B cell (primary cell): ENCODE data around the gene ATP8A2. TPM values are rescaled to one million over a fixed set of nuclear protein-coding genes. Genes with fewer than 3 reads are reported as not detected.

ENCODE experiments used
- ATAC-seq: fragments of 200-7000 bp; cut with Tn5 transposase; one replicate; pipeline ENCODE4 v1.10.0; 2021; ENCODE audit warnings: low read depth, mild to moderate bottlenecking, moderate number of reproducible peaks, moderate library complexity
- CTCF ChIA-PET: fragments of 350-600 bp; sonication (Branson Sonifier 250); formaldehyde crosslinking; loops from one replicate; lab custom pipeline; 2021; ENCODE audit warnings: antibody characterized with exemption, inconsistent platforms; lab: Charles Lee
- POLR2A ChIA-PET: fragments of 350-600 bp; sonication (Branson Sonifier 250); formaldehyde crosslinking; loops from one replicate; lab custom pipeline; 2021; ENCODE audit warnings: antibody characterized with exemption; lab: Charles Lee
- DNase-seq: peaks from one replicate; pipeline ENCODE4 v3.0.0; 2013
- H2AFZ ChIP-seq: 2 replicates; pipeline ENCODE4 v1.6.1; 2012; ENCODE audit warnings: mild to moderate bottlenecking, low read depth, low read length; ENCODE audit not compliant: insufficient read depth, poor library complexity, severe bottlenecking
- H3K27ac ChIP-seq, 2 donors: 1 replicate in 1 of 2; 2 replicates in 1 of 2; pipeline ENCODE4 v1.5.1; 2012 to 2013; ENCODE audit warnings: low read length in 2 of 2, mild to moderate bottlenecking in 2 of 2, moderate library complexity in 1 of 2
- H3K27me3 ChIP-seq, 4 experiments: fragments of 200-600 bp in 1 of 4; sonication (generic) in 1 of 4; replicated peaks in 1 of 4; 1 replicate in 2 of 4; 2 replicates in 2 of 4; pipeline versions ENCODE4 v1.6.1 to v1.7.0; 2013 to 2016; ENCODE audit warnings: low read length in 3 of 4, mild to moderate bottlenecking in 2 of 4, mixed read lengths in 1 of 4, moderate library complexity in 1 of 4; ENCODE audit not compliant: insufficient read depth in 4 of 4, control insufficient read depth in 3 of 4; ENCODE audit errors: control extremely low read depth in 1 of 4
- H3K36me3 ChIP-seq, 2 experiments: replicated peaks in 1 of 2; 1 replicate in 1 of 2; 2 replicates in 1 of 2; pipeline versions ENCODE4 v1.6.1 to v1.7.1; 2013; ENCODE audit warnings: low read length in 1 of 2; ENCODE audit not compliant: insufficient read depth in 2 of 2, control insufficient read depth in 1 of 2; ENCODE audit errors: control extremely low read depth in 1 of 2, extremely low read depth in 1 of 2
- H3K4me1 ChIP-seq, 2 donors: fragments of 200-600 bp in 1 of 2; sonication (generic) in 1 of 2; 1 replicate in 1 of 2; 2 replicates in 1 of 2; pipeline versions ENCODE4 v1.5.1 to v1.6.1; 2013 to 2017; ENCODE audit warnings: low read length in 2 of 2; ENCODE audit not compliant: control insufficient read depth in 2 of 2, insufficient read depth in 2 of 2
- H3K4me2 ChIP-seq: replicated peaks from 2 replicates; pipeline ENCODE3; 2012; ENCODE audit warnings: mild to moderate bottlenecking, low read depth, low read length; ENCODE audit not compliant: poor library complexity, severe bottlenecking
- H3K4me3 ChIP-seq, 5 experiments: fragments of 200-600 bp in 1 of 5; sonication (generic) in 1 of 5; 1 replicate in 3 of 5; 2 replicates in 2 of 5; pipeline versions ENCODE4 v1.5.1 to v1.7.0; 2011 to 2016; ENCODE audit warnings: low read length in 4 of 5, mild to moderate bottlenecking in 4 of 5, low read depth in 2 of 5, control low read depth in 1 of 5, moderate library complexity in 1 of 5; ENCODE audit not compliant: insufficient read depth in 1 of 5; ENCODE audit errors: control extremely low read depth in 1 of 5, extremely low read depth in 1 of 5
- H3K79me2 ChIP-seq: fragments of 200-600 bp; sonication (generic); one replicate; pipeline ENCODE4 v1.6.0; 2016; ENCODE audit warnings: low read length; ENCODE audit not compliant: control insufficient read depth, insufficient read depth
- H3K9ac ChIP-seq: fragments of 200-600 bp; sonication (generic); 2 replicates; pipeline ENCODE4 v1.6.1; 2017; ENCODE audit warnings: mild to moderate bottlenecking, low read length, moderate library complexity
- H3K9me3 ChIP-seq, 3 donors: one replicate each; pipeline versions ENCODE4 v1.6.1 to v1.7.1; 2013; ENCODE audit warnings: low read length in 2 of 3; ENCODE audit not compliant: control insufficient read depth in 2 of 3, insufficient read depth in 1 of 3; ENCODE audit errors: control extremely low read depth in 1 of 3
- H4K20me1 ChIP-seq: 2 replicates; pipeline ENCODE4 v1.6.0; 2012; ENCODE audit warnings: mild to moderate bottlenecking, low read length; ENCODE audit not compliant: insufficient read depth, control insufficient read depth, poor library complexity, severe bottlenecking
- H3K27ac Mint-ChIP-seq: one replicate; pipeline ENCODE4 v1.8.0; 2021; ENCODE audit warnings: mixed read lengths
- H3K27me3 Mint-ChIP-seq: one replicate; pipeline ENCODE4 v1.8.0; 2021; ENCODE audit warnings: mixed read lengths
- H3K4me1 Mint-ChIP-seq: one replicate; pipeline ENCODE4 v1.8.0; 2021; ENCODE audit warnings: mixed read lengths
- H3K4me3 Mint-ChIP-seq: one replicate; pipeline ENCODE4 v1.8.0; 2021; ENCODE audit warnings: mixed read lengths
- H3K9me3 Mint-ChIP-seq: one replicate; pipeline ENCODE4 v1.8.0; 2022; ENCODE audit warnings: mixed read lengths; ENCODE audit not compliant: insufficient read depth
- EZH2 ChIP-seq: IDR thresholded peaks from 2 replicates; pipeline ENCODE4 v1.6.1; 2012; ENCODE audit warnings: borderline replicate concordance, low read depth, mild to moderate bottlenecking, moderate library complexity, low read length; ENCODE audit not compliant: insufficient read depth, poor library complexity, severe bottlenecking
- WGBS: methylation state at CpG from one replicate; pipeline ENCODE4 v1.1.5; 2013; ENCODE audit warnings: missing lambda C conversion rate; ENCODE audit not compliant: insufficient coverage; 5-methylcytosine and 5-hydroxymethylcytosine counted together
- intact Hi-C: fragments of 100-400 bp; cut with micrococcal nuclease; formaldehyde crosslinking; loops from one replicate; pipeline ENCODE4 v1.10.0; 2022
- polyA plus RNA-seq: library from polyadenylated mRNA; depleted of rRNA; stranded (reverse); fragments of >200 nt; gene quantifications from 2 replicates; pipeline ENCODE4 v1.2.3, GENCODE V29; 2012
- total RNA-seq, 2 donors: library from RNA; stranded (reverse); fragments of 120-200 nt in 1 of 2; gene quantifications; 1 replicate in 1 of 2; 2 replicates in 1 of 2; pipeline versions ENCODE4 v1.2.3 to v1.2.4, GENCODE V29; 2013 to 2022
- TF ChIP-seq, protein P1 (sequence below): fragments of 200-600 bp; IDR thresholded peaks from one replicate; pipeline ENCODE4 v1.8.0; 2022; ENCODE audit warnings: antibody characterized with exemption, mild to moderate bottlenecking

ATP8A2 gene
- total and polyA plus RNA-seq, 2 donors (not counting 1 experiment from before 2014, with no cell fraction given) = not detected

DNA sequence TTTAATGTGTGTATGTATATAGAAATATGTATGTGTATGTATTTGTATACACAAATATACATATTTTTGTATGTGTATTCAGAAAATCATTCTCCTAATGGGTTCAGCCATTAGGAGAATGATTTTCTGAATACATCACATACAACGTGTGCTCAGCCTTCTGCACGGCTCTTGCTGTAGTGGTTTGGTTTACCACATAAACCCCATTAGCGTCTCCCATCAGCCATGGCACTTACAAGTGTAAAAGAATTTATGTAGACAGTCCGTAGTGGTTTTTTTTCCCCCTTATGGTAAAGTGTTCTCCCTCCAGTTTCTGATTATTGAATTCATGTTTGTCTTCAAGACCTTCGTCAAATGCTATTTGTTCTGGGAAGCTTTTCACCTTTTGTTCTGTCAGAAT, 38.2 kb downstream of the ATP8A2 start:
- intact Hi-C loops = no loop called here
- TF ChIP-seq, protein P1, sequence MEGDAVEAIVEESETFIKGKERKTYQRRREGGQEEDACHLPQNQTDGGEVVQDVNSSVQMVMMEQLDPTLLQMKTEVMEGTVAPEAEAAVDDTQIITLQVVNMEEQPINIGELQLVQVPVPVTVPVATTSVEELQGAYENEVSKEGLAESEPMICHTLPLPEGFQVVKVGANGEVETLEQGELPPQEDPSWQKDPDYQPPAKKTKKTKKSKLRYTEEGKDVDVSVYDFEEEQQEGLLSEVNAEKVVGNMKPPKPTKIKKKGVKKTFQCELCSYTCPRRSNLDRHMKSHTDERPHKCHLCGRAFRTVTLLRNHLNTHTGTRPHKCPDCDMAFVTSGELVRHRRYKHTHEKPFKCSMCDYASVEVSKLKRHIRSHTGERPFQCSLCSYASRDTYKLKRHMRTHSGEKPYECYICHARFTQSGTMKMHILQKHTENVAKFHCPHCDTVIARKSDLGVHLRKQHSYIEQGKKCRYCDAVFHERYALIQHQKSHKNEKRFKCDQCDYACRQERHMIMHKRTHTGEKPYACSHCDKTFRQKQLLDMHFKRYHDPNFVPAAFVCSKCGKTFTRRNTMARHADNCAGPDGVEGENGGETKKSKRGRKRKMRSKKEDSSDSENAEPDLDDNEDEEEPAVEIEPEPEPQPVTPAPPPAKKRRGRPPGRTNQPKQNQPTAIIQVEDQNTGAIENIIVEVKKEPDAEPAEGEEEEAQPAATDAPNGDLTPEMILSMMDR = no peak
- TF ChIP-seq EZH2 = no peak
- H3K9ac ChIP-seq = no peak overlapping the region
- DNase-seq (no peak), ATAC-seq (no peak)
- WGBS = no CpG with 5 or more reads among the region's 5 CpGs
- Mint-ChIP-seq H3K9me3 (peaks cover 3% of the 10 kb centered on the region), H3K27ac (no peak overlapping the region), H3K4me3 (no peak overlapping the region), H3K4me1 (no peaks in the 10 kb centered on the region), H3K27me3 (peaks cover 10% of the 10 kb centered on the region)
- H3K79me2 ChIP-seq = no peaks in the 10 kb centered on the region
- H3K36me3 ChIP-seq = no peaks in the 10 kb centered on the region
- H4K20me1 ChIP-seq = no peaks in the 10 kb centered on the region
- H3K27me3 ChIP-seq = no peaks in the 10 kb centered on the region
- no peak overlapping the region for H3K4me3 ChIP-seq
- CTCF ChIA-PET = no interaction called here
- H3K4me2 ChIP-seq = no peak overlapping the region
- H3K9me3 ChIP-seq = no peaks in the 10 kb centered on the region
- POLR2A ChIA-PET = no interaction called here
- H2AFZ ChIP-seq = no peak overlapping the region
- H3K4me1 ChIP-seq = no peaks in the 10 kb centered on the region
- H3K27ac ChIP-seq = no peak overlapping the region

DNA sequence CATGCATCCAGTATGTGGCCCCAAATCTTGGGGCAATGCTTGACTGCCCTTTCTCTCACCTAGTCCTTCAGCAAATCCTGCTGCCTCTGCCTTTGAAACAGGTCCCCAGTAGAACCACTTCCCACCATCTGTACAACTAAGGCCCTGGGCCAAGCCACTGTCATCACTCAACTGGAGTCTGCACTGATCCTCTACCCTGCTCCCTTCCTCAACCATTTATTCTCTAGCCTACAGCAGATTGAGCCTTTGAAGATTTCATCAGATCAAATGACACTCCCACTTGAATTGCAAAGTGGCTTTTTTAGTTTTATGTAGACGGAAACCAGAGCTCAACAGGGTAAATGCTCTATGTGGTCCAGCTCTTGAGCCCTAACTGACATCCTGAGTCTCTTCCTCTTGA, 43.5 kb downstream of the ATP8A2 start:
- H2AFZ ChIP-seq = no peak overlapping the region
- Mint-ChIP-seq H3K27me3 (peaks cover 42% of the 10 kb centered on the region), H3K4me3 (no peak overlapping the region), H3K9me3 (peaks cover 3% of the 10 kb centered on the region), H3K4me1 (no peaks in the 10 kb centered on the region), H3K27ac (no peak overlapping the region)
- H3K27ac ChIP-seq = no peak overlapping the region
- POLR2A ChIA-PET = no interaction called here
- ATAC-seq (no peak), DNase-seq (no peak)
- H3K36me3 ChIP-seq = no peaks in the 10 kb centered on the region
- WGBS = 90% methylated on average over 1 of the region's 1 CpG
- peaks cover 0 to 7% (median 0%) of the 10 kb centered on the region in 4 experiments for H3K27me3 ChIP-seq
- no peaks in the 10 kb centered on the region for H3K79me2 ChIP-seq
- CTCF ChIA-PET = no interaction called here
- intact Hi-C loops = no loop called here
- no peak overlapping the region for H3K4me2 ChIP-seq
- H3K9me3 ChIP-seq = no peaks in the 10 kb centered on the region
- no peaks in the 10 kb centered on the region for H3K4me1 ChIP-seq
- no peak overlapping the region for H3K4me3 ChIP-seq
- no peak overlapping the region for H3K9ac ChIP-seq
- TF ChIP-seq, protein P1 = no peak
- no peak for TF ChIP-seq EZH2
- no peaks in the 10 kb centered on the region for H4K20me1 ChIP-seq
